HepG2 (cell line): ENCODE data around the gene TRANK1. TPM values are rescaled to one million over a fixed set of nuclear protein-coding genes. Genes with fewer than 3 reads are reported as not detected.

Experiments
- ATAC-seq: fragments of 200-7000 bp; cut with Tn5 transposase; 3 replicates; pipeline ENCODE4 v1.9.1; 2020; ENCODE audit warnings: mild to moderate bottlenecking, moderate library complexity
- BruUV-seq: library from RNA; stranded (reverse); fragments of 400-500 nt; replicated peaks from 2 replicates; lab custom pipeline; 2021; lab: Mats Ljungman, UMichigan
- CTCF ChIA-PET: fragments of 300-600 bp; formaldehyde crosslinking; extraction: SDS; loops from one replicate; lab custom pipeline; 2021; ENCODE audit warnings: low total read pairs, inconsistent platforms, low intra/inter-chr PET ratio; lab: Yijun Ruan, JAX
- POLR2A ChIA-PET: fragments of 350-600 bp; sonication (Branson Sonifier 250); formaldehyde crosslinking; loops from one replicate; lab custom pipeline; 2020; ENCODE audit warnings: antibody characterized with exemption, inconsistent platforms; lab: Yijun Ruan, JAX
- DNase-seq: peaks from one replicate; pipeline ENCODE4 v3.0.0-alpha.2; 2015; ENCODE audit warnings: low spot score
- FAIRE-seq: peaks from 3 replicates; lab custom pipeline; 2011; peaks lifted over from hg19 to GRCh38; lab: Jason Lieb, UNC
- H2AFZ ChIP-seq: one replicate; pipeline ENCODE4 v1.6.1; 2011; ENCODE audit warnings: low read length, inconsistent platforms
- H3K27ac ChIP-seq: fragments of 300-600 bp; 3 replicates; pipeline ENCODE4 v1.8.0; 2011; ENCODE audit warnings: mixed run types, mild to moderate bottlenecking, mixed read lengths, low read length, inconsistent platforms; ENCODE audit not compliant: insufficient read depth; ENCODE audit errors: extremely low read length
- H3K27me3 ChIP-seq, 2 experiments: fragments of 200-600 bp in 1 of 2; 2 replicates in 1 of 2; 3 replicates in 1 of 2; pipeline versions ENCODE4 v1.6.0 to v1.8.0; 2011; ENCODE audit warnings: low read length in 2 of 2, mild to moderate bottlenecking in 2 of 2, moderate library complexity in 2 of 2, inconsistent platforms in 1 of 2; ENCODE audit not compliant: insufficient read depth in 2 of 2, control insufficient read depth in 1 of 2
- H3K36me3 ChIP-seq, 2 experiments: fragments of 200-600 bp in 1 of 2; replicated peaks in 1 of 2; 2 replicates in 1 of 2; 3 replicates in 1 of 2; pipeline versions ENCODE4 v1.5.1 to v1.8.0; 2011; ENCODE audit warnings: low read length in 2 of 2, inconsistent platforms in 1 of 2; ENCODE audit not compliant: insufficient read depth in 2 of 2, control insufficient read depth in 1 of 2
- H3K4me1 ChIP-seq: 2 replicates; pipeline ENCODE4 v1.5.1; 2012; ENCODE audit warnings: low read length, inconsistent platforms; ENCODE audit not compliant: insufficient read depth
- H3K4me2 ChIP-seq: 2 replicates; pipeline ENCODE4 v1.6.0; 2011; ENCODE audit warnings: low read depth, low read length, inconsistent platforms
- H3K4me3 ChIP-seq, 3 experiments: fragments of 200-600 bp in 1 of 3; sonication (generic), shearing (Covaris generic) in 1 of 3; replicated peaks in 1 of 3; 2 replicates each; pipeline ENCODE4 v1.5.1; 2011 to 2016; ENCODE audit warnings: low read length in 3 of 3, inconsistent platforms in 2 of 3, low read depth in 2 of 3, mild to moderate bottlenecking in 2 of 3, control low read depth in 1 of 3, mixed read lengths in 1 of 3; ENCODE audit not compliant: insufficient read depth in 1 of 3
- H3K79me2 ChIP-seq: one replicate; pipeline ENCODE4 v1.6.1; 2011; ENCODE audit warnings: low read length, inconsistent platforms; ENCODE audit not compliant: insufficient read depth
- H3K9ac ChIP-seq: 2 replicates; pipeline ENCODE4 v1.6.0; 2011; ENCODE audit warnings: mild to moderate bottlenecking, low read depth, low read length, inconsistent platforms; ENCODE audit not compliant: insufficient read depth
- H3K9me3 ChIP-seq: 2 replicates; pipeline ENCODE4 v1.5.1; 2012; ENCODE audit warnings: mild to moderate bottlenecking, low read length
- H4K20me1 ChIP-seq: 2 replicates; pipeline ENCODE4 v1.6.0; 2011; ENCODE audit warnings: inconsistent platforms, mild to moderate bottlenecking, low read length, moderate library complexity; ENCODE audit not compliant: insufficient read depth
- HES4 ChIP-seq: sonication (generic); formaldehyde crosslinking; IDR thresholded peaks from 2 replicates; pipeline ENCODE4 v1.9.0; 2021; ENCODE audit warnings: mild to moderate bottlenecking, missing genetic modification reagents, borderline replicate concordance
- MAFF ChIP-seq: IDR thresholded peaks from 2 replicates; pipeline ENCODE4 v1.6.1; 2011; ENCODE audit warnings: low read depth, low read length, improper control_type of control experiment
- NFE2 ChIP-seq: sonication (generic); formaldehyde crosslinking; IDR thresholded peaks from 2 replicates; pipeline ENCODE4 v1.4.0; 2020; ENCODE audit warnings: missing genetic modification reagents
- NFE2L2 ChIP-seq: fragments of 150-350 bp; IDR thresholded peaks from 2 replicates; pipeline ENCODE4 v1.6.1; 2014; ENCODE audit warnings: low read length
- SMC3 ChIP-seq: IDR thresholded peaks from 2 replicates; pipeline ENCODE4 v1.6.1; 2011; ENCODE audit warnings: low read length, improper control_type of control experiment
- XBP1 ChIP-seq: sonication (generic); formaldehyde crosslinking; IDR thresholded peaks from 2 replicates; pipeline ENCODE4 v1.5.0; 2020; ENCODE audit warnings: missing genetic modification reagents
- ZBTB1 ChIP-seq: sonication (generic); formaldehyde crosslinking; IDR thresholded peaks from 2 replicates; pipeline ENCODE4 v1.4.0; 2020; ENCODE audit warnings: missing genetic modification reagents, borderline replicate concordance
- ZNF317 ChIP-seq: sonication (generic); formaldehyde crosslinking; IDR thresholded peaks from 2 replicates; pipeline ENCODE4 v1.5.0; 2020; ENCODE audit warnings: mild to moderate bottlenecking, missing genetic modification reagents
- WGBS: methylation state at CpG from one replicate; pipeline ENCODE4 v1.1.6; 2017; ENCODE audit warnings: low lambda C conversion rate; 5-methylcytosine and 5-hydroxymethylcytosine counted together
- in situ Hi-C: cut with HindIII; loops from 2 replicates; pipeline ENCODE4 v1.10.0; 2017; ENCODE audit warnings: low pct_unique_long_range_greater_than_20kb; ENCODE audit not compliant: extremely low pct_ligation_motif_present
- intact Hi-C: fragments of 100-400 bp; cut with micrococcal nuclease; formaldehyde crosslinking; loops from one replicate; pipeline ENCODE4 v1.10.0; 2022; ENCODE audit not compliant: unreplicated experiment
- polyA plus RNA-seq, 8 experiments: library from polyadenylated mRNA; depleted of rRNA in 3 of 8; stranded (reverse) in 7 of 8; unstranded in 1 of 8; fragments of >200 nt; fragmentation: Illumina TruSeq in 4 of 8; extraction: Trizol in 4 of 8; gene quantifications; 2 replicates each; pipeline versions ENCODE4 v1.2.1 to v1.2.3, GENCODE V29; 2011 to 2016; ENCODE audit warnings: low read depth in 4 of 8, missing spikeins in 1 of 8, mixed read lengths in 1 of 8; ENCODE audit not compliant: insufficient read depth in 1 of 8
- total RNA-seq, 5 experiments: library from RNA; depleted of rRNA; stranded (reverse); fragments of >200 nt; fragmentation: Illumina TruSeq; extraction: Trizol; gene quantifications; 2 replicates each; pipeline ENCODE4 v1.2.3, GENCODE V29; 2016; ENCODE audit warnings: low read depth in 1 of 5
- TF ChIP-seq, protein P1 (sequence below): sonication (generic); formaldehyde crosslinking; IDR thresholded peaks from 2 replicates; pipeline ENCODE4 v1.5.0; 2020; ENCODE audit warnings: mild to moderate bottlenecking, missing genetic modification reagents, moderate library complexity
- TF ChIP-seq, protein P2 (sequence below): sonication (generic); formaldehyde crosslinking; IDR thresholded peaks from 2 replicates; pipeline ENCODE4 v1.4.0; 2020; ENCODE audit warnings: mild to moderate bottlenecking, missing genetic modification reagents

TRANK1 gene
- total and polyA plus RNA-seq, 2 of the 13 experiments (the other 11 are each of a cell fraction or from before 2014, with no cell fraction given) = 0.13 to 0.32 TPM

DNA sequence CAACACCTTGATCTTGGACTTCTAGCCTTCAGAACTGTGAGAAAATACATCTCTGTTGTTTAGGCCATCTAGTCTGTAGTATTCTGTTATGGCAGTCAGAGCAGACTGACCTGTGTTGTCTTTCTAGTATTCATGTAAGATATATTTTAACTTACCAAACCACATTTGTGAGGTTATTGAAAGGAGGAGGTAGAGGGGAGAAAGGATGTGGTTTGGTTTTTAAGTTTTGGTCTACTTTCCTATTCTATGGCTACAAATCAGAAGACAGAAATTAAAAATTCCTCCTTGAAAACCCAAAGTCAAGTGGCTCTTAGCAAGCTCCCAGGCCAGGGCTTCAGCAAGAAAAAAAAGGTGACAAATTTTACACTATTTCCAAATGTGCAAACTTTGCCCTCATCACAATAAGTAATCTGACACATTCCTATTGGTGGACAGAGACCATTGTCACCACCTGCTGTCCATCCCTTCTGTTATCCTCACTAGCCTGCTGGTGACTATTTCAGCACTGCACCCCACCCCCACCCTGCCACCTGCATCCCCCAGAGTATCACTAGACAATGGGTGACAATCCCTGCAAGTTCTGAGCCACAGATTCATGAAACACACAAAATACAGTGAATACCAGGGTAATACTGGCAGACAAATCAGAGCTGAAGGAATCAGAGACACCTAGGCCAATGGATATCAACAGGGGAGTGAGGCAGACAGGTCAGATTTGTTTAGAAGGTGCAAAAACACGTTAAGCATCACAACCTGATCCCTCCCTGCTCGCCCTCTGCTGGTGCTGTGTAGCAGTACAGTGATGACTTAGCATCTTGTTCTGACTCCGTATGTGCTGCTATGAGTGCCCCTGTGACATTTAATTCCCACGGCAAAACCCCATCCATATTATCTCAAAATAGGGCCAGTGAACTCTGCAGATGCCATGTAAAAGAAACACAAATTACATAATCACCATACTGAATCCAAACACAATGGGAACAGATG, 101.5 kb downstream of the TRANK1 start:
- Histone ChIP-seq H3K36me3 (no peaks in the 10 kb centered on the region), H3K27ac (no peak overlapping the region), H3K4me2 (no peak overlapping the region), H3K9me3 (peaks cover 9% of the 10 kb centered on the region; the same call in 1 of the 2 replicates), H3K27me3 (no peaks in the 10 kb centered on the region), H4K20me1 (no peaks in the 10 kb centered on the region), H2AFZ (no peak overlapping the region), H3K4me3 (no peak overlapping the region), H3K79me2 (no peaks in the 10 kb centered on the region), H3K4me1 (peaks cover 10% of the 10 kb centered on the region), H3K9ac (no peak overlapping the region)
- 0% methylated on average over 4 of the region's 4 CpGs for WGBS
- intact Hi-C loops = no loop called here
- in situ Hi-C loops = loop anchor here (10.0 kb wide), 1 partner anchor 109 kb away; no protein-coding TSS in a partner anchor
- FAIRE-seq = peak; percentile 58
- ChIA-PET CTCF (interaction anchor here (1.5 kb wide), 1 partner anchor 113 kb away, joined by 6 read pairs; no protein-coding TSS in a partner anchor), POLR2A (no interaction called here)
- peak; percentile 24 for DNase-seq
- TF ChIP-seq ZBTB1 (CRISPR knock-in tag) (no peak), NFE2 (peak; percentile 99), MAFF (peak; percentile 52; the same call in 1 of the 2 replicates), HES4 (no peak), ZNF317 (CRISPR knock-in tag) (peak; percentile 94), NFE2L2 (peak; percentile 63; the same call in 1 of the 2 replicates), XBP1 (no peak), SMC3 (peak; percentile 25; the same call in 1 of the 2 replicates)
- TF ChIP-seq, protein P1, sequence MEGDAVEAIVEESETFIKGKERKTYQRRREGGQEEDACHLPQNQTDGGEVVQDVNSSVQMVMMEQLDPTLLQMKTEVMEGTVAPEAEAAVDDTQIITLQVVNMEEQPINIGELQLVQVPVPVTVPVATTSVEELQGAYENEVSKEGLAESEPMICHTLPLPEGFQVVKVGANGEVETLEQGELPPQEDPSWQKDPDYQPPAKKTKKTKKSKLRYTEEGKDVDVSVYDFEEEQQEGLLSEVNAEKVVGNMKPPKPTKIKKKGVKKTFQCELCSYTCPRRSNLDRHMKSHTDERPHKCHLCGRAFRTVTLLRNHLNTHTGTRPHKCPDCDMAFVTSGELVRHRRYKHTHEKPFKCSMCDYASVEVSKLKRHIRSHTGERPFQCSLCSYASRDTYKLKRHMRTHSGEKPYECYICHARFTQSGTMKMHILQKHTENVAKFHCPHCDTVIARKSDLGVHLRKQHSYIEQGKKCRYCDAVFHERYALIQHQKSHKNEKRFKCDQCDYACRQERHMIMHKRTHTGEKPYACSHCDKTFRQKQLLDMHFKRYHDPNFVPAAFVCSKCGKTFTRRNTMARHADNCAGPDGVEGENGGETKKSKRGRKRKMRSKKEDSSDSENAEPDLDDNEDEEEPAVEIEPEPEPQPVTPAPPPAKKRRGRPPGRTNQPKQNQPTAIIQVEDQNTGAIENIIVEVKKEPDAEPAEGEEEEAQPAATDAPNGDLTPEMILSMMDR (CRISPR knock-in tag) = peak; percentile 53
- TF ChIP-seq, protein P2, sequence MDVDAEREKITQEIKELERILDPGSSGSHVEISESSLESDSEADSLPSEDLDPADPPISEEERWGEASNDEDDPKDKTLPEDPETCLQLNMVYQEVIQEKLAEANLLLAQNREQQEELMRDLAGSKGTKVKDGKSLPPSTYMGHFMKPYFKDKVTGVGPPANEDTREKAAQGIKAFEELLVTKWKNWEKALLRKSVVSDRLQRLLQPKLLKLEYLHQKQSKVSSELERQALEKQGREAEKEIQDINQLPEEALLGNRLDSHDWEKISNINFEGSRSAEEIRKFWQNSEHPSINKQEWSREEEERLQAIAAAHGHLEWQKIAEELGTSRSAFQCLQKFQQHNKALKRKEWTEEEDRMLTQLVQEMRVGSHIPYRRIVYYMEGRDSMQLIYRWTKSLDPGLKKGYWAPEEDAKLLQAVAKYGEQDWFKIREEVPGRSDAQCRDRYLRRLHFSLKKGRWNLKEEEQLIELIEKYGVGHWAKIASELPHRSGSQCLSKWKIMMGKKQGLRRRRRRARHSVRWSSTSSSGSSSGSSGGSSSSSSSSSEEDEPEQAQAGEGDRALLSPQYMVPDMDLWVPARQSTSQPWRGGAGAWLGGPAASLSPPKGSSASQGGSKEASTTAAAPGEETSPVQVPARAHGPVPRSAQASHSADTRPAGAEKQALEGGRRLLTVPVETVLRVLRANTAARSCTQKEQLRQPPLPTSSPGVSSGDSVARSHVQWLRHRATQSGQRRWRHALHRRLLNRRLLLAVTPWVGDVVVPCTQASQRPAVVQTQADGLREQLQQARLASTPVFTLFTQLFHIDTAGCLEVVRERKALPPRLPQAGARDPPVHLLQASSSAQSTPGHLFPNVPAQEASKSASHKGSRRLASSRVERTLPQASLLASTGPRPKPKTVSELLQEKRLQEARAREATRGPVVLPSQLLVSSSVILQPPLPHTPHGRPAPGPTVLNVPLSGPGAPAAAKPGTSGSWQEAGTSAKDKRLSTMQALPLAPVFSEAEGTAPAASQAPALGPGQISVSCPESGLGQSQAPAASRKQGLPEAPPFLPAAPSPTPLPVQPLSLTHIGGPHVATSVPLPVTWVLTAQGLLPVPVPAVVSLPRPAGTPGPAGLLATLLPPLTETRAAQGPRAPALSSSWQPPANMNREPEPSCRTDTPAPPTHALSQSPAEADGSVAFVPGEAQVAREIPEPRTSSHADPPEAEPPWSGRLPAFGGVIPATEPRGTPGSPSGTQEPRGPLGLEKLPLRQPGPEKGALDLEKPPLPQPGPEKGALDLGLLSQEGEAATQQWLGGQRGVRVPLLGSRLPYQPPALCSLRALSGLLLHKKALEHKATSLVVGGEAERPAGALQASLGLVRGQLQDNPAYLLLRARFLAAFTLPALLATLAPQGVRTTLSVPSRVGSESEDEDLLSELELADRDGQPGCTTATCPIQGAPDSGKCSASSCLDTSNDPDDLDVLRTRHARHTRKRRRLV (CRISPR knock-in tag) = no peak
- no TSS peak for BruUV-seq
- ATAC-seq = peak; percentile 78
